NCI-H1694 treated with DMSO at 0.1 percent for 48 hours (cell line): Measurements from ENCODE around the gene CACTIN.

Experiments used
- DNase-seq: peaks from one replicate; lab custom pipeline; 2025; lab: John Stamatoyannopoulos, UW

The CACTIN gene

DNA sequence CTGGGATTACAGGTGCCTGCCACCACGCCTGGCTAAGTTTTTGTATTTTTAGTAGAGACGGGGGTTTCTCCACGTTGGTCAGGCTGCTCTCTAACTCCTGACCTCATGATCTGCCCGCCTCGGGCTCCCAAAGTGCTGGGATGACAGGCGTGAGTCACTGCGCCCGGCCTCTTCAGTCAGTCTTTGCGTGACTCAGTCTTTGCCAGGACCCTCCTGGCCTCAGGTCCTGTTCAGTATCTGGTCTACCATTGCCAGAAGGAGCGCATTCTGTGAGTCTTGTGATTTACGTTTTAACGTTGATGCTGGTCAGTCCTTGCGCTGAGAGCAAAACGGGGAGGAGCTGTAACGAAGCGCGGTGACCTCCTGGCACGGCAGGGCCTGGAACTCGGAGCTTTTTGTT is 61.5 kb downstream of the CACTIN start:
- no peak for DNase-seq

DNA sequence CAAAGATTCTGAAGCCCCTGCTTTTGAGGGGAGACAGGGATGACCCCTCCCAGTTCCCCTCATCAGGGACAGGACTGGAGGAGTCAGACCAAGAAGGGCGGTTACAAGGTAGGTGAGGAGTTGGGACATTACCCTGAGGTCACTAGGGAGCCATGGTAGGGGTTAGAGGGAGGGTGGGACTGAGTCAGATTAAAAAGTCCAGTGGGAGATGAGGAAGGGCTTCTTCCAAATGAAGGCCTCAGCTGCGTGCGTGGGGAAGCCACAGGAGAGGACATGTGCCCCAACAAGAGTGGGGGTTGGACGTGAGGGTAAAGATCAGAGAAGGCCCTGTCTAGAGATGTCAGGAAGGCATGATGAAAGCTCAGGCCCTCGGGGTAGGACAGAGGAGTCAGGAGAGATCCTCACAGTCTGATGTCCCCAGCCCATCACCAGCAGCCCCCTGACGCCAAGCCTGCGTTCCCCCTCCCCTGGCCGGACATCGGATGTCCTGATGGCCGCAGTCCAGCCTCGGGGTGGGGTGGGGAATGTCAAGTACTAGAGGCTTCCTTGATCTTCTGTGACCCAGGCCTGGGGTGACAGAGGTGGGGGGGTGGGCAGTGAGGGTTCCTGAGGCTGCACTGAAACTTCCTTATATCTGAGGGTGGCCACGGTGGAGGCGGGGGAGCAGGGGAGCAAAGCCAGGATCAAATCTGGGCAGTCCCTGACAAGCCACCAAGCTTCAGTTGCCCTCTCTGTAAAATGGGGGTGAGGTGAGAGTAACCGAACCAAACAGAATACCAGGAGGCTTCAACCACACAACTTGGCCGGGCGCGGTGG is 62.7 kb downstream of the CACTIN start:
- DNase-seq = no peak
